GM19035 (cell line): Measurements from ENCODE around the gene NAA25.
"Not testable (repeated sequence)": the region's sequence is repeated elsewhere in the genome, so short reads cannot be mapped to it uniquely, and the experiment has no call there.

Experiments used
- ATAC-seq: cut with Tn5 transposase; IDR thresholded peaks from one replicate; pipeline ENCODE4 v1.9.1; 2021; ENCODE audit not compliant: unreplicated experiment

The NAA25 gene

DNA sequence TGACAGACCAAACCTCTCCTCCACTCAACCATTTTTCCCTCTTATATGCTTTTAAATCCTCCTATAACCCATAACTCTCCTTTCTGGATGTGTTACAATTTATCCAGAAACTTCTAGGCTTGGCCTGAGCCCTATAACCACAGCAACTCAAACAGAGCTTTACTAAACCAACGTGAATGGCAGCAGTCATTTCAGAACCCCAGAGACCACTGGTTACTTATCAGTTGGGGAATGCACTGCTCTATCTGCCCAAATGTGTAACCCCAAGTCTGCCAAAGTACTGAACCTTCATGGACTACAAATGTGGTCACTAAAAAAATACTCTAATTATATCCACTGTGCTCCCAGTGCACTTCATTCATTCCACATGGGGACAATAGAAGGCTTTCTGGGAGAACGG is 42.0 kb downstream of the NAA25 start:
- ATAC-seq = no peak

- ATAC-seq = no peak
Measured at GRCh38 chr12:112063273-112063672, 45.3 kb downstream of the NAA25 start.

DNA sequence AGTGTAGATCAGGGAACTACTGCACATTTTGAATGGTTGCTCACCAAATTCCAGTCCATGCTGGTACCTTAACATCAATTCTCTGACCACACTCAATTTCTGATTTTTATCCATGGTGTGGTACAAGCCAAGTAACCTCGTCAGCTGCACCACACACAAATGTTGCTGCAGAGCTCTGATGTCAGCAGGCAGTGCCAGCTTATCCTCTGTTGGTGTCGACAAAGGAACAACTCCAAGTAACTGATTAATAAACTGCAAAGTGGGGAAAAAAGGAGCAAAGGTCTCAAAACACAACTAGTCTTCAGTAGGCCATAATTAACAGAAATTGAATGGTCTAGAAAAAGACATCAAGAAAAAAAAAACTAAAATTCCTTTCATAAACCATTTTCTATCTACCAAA is 47.4 kb downstream of the NAA25 start:
- ATAC-seq = no peak

- no peak for ATAC-seq
Measured at GRCh38 chr12:112049351-112049750, 59.2 kb downstream of the NAA25 start.

DNA sequence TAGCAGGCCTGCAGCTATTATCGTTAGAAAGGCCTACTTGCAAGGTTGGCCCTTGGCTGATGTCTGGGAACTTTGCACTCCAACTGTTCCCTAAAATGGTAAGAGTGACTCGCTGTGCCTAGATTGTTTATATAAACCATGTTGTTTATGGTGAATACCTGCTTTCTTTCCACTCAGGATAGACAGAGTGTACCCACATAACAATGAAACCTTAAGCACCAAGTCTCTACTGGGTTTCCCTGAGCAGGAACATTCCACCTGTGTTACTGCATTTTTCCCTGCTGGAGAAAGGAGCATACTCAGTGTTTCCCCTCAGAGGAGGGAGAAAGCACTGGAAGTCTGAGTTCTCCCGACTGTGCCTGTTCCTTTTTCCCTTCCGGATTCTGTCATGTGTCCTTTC is 62.6 kb downstream of the NAA25 start:
- ATAC-seq = no peak

DNA sequence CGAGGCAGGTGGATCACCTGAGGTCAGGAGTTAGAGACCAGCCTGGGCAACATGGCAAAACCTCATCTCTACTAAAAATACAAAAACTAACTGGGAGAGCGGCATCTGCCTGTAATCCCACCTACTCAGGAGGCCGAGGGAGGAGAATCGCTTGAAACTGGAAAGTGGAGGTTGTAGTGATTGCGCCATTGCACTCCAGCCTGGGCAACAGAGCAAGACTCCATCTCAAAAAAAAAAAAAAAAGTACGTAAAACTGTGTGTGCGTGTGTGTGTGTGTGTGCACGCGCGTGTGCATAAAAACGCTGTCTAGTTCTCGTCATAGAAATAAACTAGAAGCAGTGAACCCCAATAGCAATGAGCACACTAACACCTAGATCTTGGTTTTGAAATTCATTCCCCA is 72.0 kb downstream of the NAA25 start:
- not testable (repeated sequence) for ATAC-seq

GRCh38 chr12:112035219-112035785 is 73.3 kb downstream of the NAA25 start:
- no peak for ATAC-seq

GRCh38 chr12:112032292-112032691 is 76.3 kb downstream of the NAA25 start:
- ATAC-seq = no peak

DNA sequence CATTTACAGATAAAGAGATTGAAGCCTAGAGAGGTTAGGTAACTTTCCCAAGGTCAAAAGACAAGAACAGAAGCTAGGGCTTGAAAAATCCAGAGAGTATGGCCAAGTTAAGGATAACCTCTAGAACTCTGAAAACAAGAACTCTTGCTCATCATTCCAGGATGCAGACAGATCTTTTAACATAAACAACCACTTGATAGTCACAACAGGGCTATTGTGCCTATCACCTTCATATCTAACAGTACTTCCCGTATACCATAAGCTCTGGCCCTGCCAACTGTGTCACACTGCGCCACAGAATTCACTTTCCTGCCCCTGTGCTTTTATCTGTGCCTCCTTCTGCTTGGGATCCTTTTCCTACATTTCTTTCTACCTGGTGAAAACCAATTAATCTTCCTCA is 77.1 kb downstream of the NAA25 start:
- ATAC-seq = no peak

DNA sequence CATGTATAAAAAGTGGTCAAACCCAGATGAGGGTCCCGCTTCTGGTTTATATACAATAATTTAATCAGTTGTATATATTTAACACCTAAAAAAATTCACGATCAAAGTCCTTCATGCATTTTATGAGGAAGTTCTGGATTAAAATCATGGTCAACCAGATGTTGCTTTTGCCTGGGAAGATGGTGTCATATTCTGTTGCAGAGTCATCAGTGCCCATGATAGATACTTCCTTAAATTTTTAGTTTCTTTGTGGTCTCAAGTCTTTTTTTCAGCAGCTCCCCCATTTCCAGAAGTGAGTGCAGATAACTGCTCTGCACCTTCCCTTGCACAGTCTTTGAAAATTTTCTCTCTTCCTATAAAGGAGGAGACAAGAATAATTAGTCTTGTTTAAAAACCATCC is 79.3 kb downstream of the NAA25 start:
- ATAC-seq = no peak

- ATAC-seq = no peak
Measured at GRCh38 chr12:112025808-112026375, 82.7 kb downstream of the NAA25 start.

DNA sequence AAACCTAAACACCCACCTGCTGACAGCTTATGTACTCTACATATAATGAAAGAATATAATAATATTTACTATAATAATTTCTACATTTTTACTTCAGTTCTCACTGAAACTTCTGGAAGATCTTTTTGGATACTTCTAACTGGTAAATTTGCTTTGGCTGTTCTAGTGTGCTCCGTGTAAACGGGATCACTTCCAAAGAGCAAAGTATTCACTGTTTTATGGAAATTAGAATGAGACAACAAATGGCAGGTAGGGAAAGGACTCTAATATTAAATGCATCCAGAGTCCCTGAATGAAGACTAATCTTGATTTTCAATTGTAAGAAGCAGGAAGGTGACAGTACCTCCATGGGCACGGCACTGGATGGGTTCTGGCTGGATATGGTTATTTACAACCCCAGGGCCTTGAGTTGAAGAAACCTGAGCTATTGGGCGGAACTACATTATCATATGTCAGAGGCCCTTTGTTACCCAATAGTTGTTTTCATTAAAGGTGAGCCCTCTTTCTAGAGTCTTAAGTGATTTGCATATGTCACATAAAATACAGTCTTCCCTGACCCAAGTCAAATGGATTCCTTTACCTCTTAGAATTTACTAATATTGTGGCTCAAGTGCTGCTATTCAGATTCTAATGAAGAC is 84.7 kb downstream of the NAA25 start:
- no peak for ATAC-seq

GRCh38 chr12:112022241-112023016 is 86.2 kb downstream of the NAA25 start:
- ATAC-seq = no peak

- no peak for ATAC-seq
Measured at GRCh38 chr12:112020947-112021457, 87.6 kb downstream of the NAA25 start.

DNA sequence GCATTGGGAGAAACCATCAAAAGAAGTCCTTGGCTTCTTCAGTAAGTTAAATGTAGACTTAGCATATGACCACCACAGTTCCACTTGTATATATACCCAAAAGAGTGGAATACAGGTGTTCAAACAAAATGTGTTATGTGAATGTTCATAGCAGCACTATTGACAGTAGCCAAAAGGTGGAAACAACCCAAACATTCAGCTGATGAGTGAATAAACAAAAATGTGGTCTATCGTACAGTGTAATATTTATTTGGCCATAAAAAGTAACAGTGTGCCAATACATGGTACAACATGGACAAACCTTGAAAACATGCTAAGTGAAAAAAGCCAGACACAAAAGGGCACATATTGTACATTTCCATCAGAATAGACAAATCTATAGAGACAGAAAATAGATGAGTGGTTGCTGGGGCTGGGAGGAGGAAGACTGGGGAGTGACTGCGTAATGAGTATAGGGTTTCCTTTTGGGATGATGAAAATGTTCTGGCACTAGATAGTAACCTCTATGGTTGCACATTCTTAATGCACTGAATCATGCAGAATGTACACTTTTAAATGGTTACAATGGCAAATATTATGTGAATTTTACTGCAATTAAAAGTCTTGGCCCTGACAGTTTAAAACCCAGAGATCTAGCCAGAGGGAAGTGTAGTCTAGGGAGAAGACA is 89.9 kb downstream of the NAA25 start:
- no peak for ATAC-seq

GRCh38 chr12:112017041-112017440 is 91.5 kb downstream of the NAA25 start:
- ATAC-seq = no peak

DNA sequence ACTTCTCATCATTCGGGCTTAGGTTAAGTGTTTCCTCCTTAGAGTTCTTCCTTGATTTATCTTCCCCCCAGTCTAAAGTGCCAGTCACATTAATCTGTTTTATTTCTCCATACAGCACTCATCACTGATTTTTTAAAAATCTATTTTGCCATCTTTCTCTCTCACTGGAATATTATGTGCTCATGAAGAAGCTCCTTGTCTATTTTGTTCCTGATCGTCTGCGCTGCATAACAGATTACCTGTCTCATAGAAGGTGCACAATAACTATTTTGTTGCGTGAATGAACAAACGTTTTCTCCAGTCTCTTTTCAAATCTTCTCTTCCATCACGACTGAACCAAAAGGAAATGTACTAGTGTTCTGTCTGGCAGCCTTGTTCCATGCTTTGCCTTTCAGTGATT is 92.6 kb downstream of the NAA25 start:
- ATAC-seq = no peak

- ATAC-seq = peak; percentile 30
Measured at GRCh38 chr12:112013601-112014402, 94.8 kb downstream of the NAA25 start.

DNA sequence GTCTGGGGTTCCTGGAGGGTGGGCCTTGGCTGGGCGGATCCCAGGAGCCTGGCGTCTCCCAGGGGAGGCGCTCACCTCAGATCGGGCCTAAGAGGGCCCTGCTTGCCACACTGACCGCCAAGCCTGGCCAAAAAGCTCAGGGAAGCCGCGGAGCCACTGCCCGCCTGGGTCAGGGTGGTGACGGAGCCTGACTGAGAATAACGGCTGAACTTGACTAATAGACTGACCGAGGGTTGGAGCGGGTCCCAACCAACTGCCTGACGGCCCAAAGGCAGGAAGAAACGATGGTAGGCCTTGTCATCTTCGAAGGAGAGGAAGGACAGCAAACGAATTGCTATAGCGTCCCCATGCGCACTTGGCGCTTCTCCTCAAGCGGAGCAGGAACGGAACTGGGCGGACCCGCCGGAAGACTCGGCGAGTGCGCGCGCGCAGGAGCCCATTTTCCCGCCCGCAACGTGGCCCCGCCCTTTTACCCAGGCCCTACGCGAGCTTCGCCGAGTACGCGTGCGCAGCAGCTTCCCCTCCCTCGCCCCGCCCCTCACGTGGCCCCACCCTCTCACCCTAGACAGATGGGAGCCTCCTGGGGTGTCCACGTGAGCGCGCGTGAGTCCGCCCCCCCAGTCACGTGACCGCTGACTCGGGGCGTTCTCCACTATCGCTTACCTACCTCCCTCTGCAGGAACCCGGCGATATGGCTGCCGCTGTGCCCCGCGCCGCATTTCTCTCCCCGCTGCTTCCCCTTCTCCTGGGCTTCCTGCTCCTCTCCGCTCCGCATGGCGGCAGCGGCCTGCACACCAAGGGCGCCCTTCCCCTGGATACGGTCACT is 95.6 kb downstream of the NAA25 start, which contains the start of the genes ERP29 and TMEM116:
Gene ERP29, plus strand, starts transcription at position 652 of the 826 bp plus-strand sequence. Its CDS starts 40 bp downstream, at position 692.
Gene TMEM116, minus strand, starts transcription at position 391 of the 826 bp plus-strand sequence. CDS start 7,895 bp downstream, outside the sequence.
- peak; percentile 76 for ATAC-seq
